Smooth muscle cell of the pulmonary artery (primary cell): ENCODE results near the gene CCDC28A. TPM values are rescaled to one million over a fixed set of nuclear protein-coding genes. Genes with fewer than 3 reads are reported as not detected.

Source experiments
- total RNA-seq: library from RNA; depleted of rRNA; stranded (reverse); fragments of >200 nt; gene quantifications from 2 replicates; pipeline ENCODE4 v1.2.3, GENCODE V29; 2014

CCDC28A gene
- 8.1 and 10.9 TPM in 2 replicates for total RNA-seq

DNA sequence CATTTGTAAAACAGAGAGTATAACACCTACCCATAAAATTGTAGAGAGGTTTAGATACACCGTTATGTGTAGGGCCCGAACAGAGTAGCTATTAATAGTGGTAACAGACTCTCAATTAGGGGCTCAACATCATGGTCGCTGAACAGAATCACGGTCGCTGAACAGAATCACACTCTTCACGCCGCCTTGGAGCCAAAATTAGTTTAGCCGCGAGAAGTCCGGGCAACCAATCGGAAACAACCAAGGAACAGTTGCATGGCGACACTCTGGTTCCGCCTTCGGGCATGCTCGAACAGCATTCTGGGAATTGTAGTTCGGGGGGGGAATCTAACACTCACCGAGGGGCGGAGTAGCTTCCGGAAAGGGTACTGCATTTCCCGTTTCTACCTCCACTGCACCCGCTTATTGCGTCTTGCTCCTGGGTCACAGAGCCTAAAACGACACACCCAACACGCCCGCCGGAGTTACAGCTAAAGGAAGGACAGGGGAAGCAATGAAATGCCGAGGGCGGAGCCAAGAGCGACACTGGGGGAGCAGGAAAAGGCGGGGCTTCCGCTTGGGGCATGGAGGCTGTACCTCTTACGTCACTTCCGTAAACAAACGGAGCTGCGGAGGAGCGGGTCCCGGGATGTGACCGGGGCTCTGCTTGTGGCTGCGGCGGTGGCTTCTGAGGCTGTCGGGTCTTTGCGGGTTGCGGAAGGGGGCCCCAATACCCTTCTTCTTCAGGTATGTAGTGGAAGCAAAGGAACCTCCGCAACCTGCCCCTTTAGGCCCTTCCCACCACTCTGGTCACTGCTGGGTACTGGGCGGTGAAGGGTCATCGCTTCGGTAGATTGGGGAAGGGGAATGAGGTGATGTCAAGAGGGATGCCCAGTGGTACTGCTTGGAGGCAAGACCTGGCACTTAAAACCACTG is at the start of gene CCDC28A:
Gene CCDC28A, plus strand, starts transcription at position 593 of the 915 bp plus-strand sequence. CDS start 2,352 bp downstream, outside the sequence.

DNA sequence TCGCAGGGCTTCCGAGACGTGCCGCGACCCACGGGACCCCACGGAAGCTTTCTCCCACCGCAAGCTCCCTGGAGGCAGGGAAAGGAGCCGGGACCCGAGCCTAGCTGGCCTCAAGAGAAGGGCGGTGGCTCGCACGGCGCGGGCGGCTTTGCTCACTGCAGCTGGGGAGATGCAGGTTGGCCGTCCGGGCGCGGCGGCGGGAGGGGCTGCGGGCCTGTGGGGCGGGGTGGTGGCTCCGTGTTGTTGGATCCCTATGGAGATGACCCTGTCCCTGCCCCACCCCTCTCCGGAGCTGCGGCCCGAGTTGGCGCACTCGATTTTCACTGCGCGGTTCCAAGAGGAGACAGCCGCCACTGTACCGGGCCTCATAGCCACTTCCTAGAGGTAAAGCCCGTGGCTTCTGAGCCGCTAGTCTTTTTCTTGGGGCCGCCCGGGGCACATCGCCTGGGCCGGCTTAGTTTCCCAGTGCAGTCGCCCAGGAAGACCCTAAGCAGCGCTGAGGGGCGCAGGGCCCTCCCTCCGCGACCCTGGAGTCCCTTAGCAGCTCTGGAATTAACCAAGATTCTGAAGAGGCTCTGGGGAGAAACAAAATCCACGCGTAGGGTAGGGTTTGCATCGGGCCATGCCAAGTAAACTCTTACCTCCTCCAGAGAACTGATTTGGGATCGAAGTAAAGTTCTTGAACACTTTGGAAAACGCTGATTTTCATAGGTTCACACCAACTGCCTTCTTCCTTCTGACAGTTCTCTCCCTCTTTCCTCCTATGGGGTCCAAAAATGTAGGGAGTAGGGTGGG is 22.4 kb downstream of the CCDC28A start, which contains the start of gene ECT2L:
Gene ECT2L, plus strand, starts transcription at position 279 of the 795 bp plus-strand sequence. CDS start 17,188 bp downstream, outside the sequence.

Other genes with a start within 250 kb of the CCDC28A start
- 0.07 TPM in 1 of 2 replicates, not detected in the other for gene ECT2L, start 22.3 kb downstream of the CCDC28A start, total RNA-seq
- gene REPS1, start 214.5 kb downstream of the CCDC28A start, total RNA-seq = 22.7 and 28.5 TPM in 2 replicates